NCI-H2107 (cell line): ENCODE results near the gene TEX261.

Experiments used
- DNase-seq: peaks from one replicate; lab custom pipeline; 2025; lab: John Stamatoyannopoulos, UW

The TEX261 gene

GRCh38 chr2:70981866-70982810 is 12.5 kb downstream of the TEX261 start:
- DNase-seq = no peak

- no peak for DNase-seq
These were observed 13.3 kb downstream of the TEX261 start for GRCh38 chr2:70981421-70981820.

GRCh38 chr2:70979626-70980025 is 15.0 kb downstream of the TEX261 start:
- DNase-seq = no peak

- no peak for DNase-seq
These were observed 15.5 kb downstream of the TEX261 start for GRCh38 chr2:70979180-70979488.

GRCh38 chr2:70978341-70979179 is 16.1 kb downstream of the TEX261 start, which contains the start of gene ANKRD53:
ANKRD53 (plus strand) TSS chr2:70978630; CDS start chr2:70978646, 16 bp downstream.
- DNase-seq = no peak

- peak; percentile 27 for DNase-seq
These were observed 17.0 kb downstream of the TEX261 start for GRCh38 chr2:70977605-70978205.

- no peak for DNase-seq
These were observed 19.4 kb downstream of the TEX261 start for GRCh38 chr2:70975237-70975636.

- no peak for DNase-seq
These were observed 20.1 kb downstream of the TEX261 start for GRCh38 chr2:70974592-70974991.

GRCh38 chr2:70967189-70967588 is 27.5 kb downstream of the TEX261 start:
- no peak for DNase-seq

- no peak for DNase-seq
These were observed 28.0 kb downstream of the TEX261 start for GRCh38 chr2:70966681-70967080.

GRCh38 chr2:70965506-70965905 is 29.2 kb downstream of the TEX261 start:
- DNase-seq = no peak

- DNase-seq = no peak
These were observed 29.9 kb downstream of the TEX261 start for GRCh38 chr2:70964596-70965386.

GRCh38 chr2:70964133-70964532 is 30.5 kb downstream of the TEX261 start:
- DNase-seq = no peak

- DNase-seq = no peak
These were observed 31.5 kb downstream of the TEX261 start for GRCh38 chr2:70962885-70963878.

- no peak for DNase-seq
These were observed 32.3 kb downstream of the TEX261 start for GRCh38 chr2:70962211-70962884.

- no peak for DNase-seq
These were observed 33.1 kb downstream of the TEX261 start for GRCh38 chr2:70961648-70961994.

- DNase-seq = no peak
These were observed 33.6 kb downstream of the TEX261 start for GRCh38 chr2:70960833-70961647.

GRCh38 chr2:70959851-70960832 is 34.5 kb downstream of the TEX261 start:
- DNase-seq = no peak
